Sigmoid colon (tissue), 4 donors: ENCODE measurements around the gene HDGF.

Experiments used
- EP300 ChIP-seq, 4 donors: sonication (generic); formaldehyde crosslinking; IDR thresholded peaks; one replicate each; pipeline ENCODE4 v1.6.1; 2017; ENCODE audit warnings: antibody characterized with exemption in 4 of 4
- POLR2A ChIP-seq, 2 donors: fragments of 450-650 bp; IDR thresholded peaks; one replicate each; pipeline ENCODE4 v1.6.1; 2016; ENCODE audit warnings: antibody characterized with exemption in 2 of 2, mild to moderate bottlenecking in 2 of 2, moderate library complexity in 2 of 2
- TF ChIP-seq, protein P1 (sequence below), 4 experiments: fragments of 450-650 bp in 3 of 4; fragments of 200-600 bp in 1 of 4; IDR thresholded peaks; one replicate each; pipeline ENCODE4 v1.5.1; 2016 to 2019; ENCODE audit warnings: antibody characterized with exemption in 4 of 4, mild to moderate bottlenecking in 3 of 4, moderate library complexity in 2 of 4

DNA sequence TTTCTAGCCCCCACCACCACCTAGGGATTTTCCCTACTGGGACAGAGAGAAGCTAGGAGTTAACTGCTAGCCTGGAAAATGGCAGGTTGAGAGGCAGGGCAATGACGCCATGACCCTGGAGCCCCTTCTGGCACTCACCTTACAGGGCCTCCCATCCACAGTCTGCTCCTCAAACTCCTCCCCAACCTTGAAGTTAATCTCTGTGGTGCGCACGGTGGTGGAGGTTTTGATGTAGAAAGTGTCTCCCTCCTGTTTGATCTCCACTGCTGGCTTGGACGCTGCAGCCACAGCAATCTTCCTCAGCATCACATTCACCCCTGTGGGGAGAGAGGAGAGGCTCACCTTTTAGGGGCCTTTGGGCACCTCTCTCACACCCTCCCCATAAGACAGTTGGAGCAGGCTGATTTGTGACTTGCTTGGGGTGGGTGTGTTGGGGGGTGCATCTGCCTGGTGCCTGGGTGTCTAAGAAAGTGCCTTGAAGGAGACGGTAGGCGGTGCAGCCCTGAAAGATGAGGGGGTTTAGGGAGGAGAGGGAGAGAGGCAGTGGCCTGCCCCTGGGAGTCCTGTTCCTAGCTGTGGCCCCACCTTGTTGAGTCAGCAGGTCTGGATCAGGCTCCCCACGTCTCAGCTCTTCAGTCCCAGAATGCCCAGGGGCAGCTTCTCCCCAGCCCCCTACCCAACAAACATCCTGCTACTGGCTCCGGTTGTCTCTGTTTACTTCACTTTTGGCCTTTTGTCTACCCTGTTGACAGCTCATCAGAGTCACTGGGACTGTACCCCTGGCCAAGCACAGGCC is 50.5 kb downstream of the HDGF start:
- TF ChIP-seq, protein P1, sequence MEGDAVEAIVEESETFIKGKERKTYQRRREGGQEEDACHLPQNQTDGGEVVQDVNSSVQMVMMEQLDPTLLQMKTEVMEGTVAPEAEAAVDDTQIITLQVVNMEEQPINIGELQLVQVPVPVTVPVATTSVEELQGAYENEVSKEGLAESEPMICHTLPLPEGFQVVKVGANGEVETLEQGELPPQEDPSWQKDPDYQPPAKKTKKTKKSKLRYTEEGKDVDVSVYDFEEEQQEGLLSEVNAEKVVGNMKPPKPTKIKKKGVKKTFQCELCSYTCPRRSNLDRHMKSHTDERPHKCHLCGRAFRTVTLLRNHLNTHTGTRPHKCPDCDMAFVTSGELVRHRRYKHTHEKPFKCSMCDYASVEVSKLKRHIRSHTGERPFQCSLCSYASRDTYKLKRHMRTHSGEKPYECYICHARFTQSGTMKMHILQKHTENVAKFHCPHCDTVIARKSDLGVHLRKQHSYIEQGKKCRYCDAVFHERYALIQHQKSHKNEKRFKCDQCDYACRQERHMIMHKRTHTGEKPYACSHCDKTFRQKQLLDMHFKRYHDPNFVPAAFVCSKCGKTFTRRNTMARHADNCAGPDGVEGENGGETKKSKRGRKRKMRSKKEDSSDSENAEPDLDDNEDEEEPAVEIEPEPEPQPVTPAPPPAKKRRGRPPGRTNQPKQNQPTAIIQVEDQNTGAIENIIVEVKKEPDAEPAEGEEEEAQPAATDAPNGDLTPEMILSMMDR (IDR thresholded peaks at IDR 0.05): no peak
- TF ChIP-seq EP300 (IDR thresholded peaks at IDR 0.05) (no peak), POLR2A (IDR thresholded peaks at IDR 0.05) (no peak)
